GM18873 (cell line): ENCODE measurements around the gene CFAP206.

Experiments used
- ATAC-seq: cut with Tn5 transposase; IDR thresholded peaks from one replicate; pipeline ENCODE4 v1.9.1; 2021; ENCODE audit warnings: mild to moderate bottlenecking, moderate library complexity, moderate number of reproducible peaks; ENCODE audit not compliant: unreplicated experiment, low FRiP score

CFAP206 gene

GRCh38 chr6:87504441-87504840 is 96.7 kb downstream of the CFAP206 start:
- ATAC-seq = no peak
